Measurements from ENCODE around the gene ABCC10.

The ABCC10 gene

DNA sequence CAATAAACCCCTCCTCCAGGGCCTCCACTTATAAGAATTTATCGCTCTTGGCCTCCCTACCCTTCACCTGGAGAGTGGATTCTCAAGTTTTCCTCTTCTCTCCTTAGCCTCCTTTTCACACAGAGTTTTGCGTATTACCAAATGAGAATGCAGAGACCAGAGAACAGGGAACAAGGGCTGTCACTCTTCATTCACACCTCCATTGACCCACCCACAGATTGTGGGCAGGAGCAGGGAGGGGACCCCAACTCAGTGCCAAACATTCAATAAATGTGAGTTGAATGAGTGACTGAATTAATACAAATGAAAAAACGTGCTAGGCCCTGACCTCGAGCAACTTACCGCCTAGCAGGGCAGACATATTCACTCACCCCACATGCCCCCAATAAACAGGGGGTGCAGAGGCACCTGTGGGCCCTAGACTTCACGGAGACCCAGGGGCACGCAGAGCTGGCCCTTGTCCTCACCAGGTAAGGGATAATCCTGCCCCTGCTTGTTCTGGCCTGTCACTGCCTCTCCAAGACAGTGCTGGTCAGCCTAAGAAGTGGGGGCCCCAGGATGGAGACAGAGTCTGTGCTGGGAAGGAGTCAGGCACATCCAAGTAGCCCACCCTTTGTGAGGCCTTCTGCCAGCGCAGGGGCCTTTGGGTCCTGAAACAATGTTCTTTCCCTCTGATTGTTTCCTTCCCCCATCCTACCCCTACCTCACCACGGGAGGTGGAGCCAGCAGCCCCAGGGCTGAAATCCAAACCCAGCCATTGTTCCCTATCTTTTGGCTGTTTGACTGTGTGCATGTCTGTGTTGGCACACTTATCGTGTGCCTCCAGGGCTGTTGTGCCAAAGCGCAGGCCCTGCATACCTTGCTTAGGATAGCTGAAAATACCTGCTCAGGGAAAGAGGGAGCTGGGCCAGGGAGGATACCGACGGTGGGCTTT is 41.7 kb downstream of the ABCC10 start:
- no peak for DNase-seq (ENCODE audit: low read depth)

- DNase-seq (ENCODE audit: low read depth): no peak
Measured at GRCh38 chr6:43469947-43470346, 42.6 kb downstream of the ABCC10 start.

DNA sequence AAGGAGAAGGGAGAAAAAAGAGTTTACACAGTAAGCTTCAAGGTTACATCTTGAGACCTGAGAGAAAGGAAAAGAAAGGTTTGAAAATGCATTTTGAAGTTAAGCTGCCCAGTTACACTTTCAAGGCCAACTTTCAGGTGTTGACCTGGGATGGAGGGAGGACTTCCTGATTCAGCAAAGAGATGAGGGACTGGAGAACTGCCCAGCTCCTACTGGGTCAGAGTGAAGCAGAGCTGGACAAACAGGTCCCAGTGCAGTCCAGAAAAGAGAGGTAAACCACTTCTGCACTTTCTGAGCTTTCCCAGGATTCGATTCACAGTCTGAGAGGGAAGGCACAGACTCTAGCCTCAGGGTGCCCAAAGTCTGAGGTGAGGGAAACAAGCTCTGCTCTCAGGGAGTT is 44.1 kb downstream of the ABCC10 start:
- no peak for DNase-seq (ENCODE audit: low read depth)

DNA sequence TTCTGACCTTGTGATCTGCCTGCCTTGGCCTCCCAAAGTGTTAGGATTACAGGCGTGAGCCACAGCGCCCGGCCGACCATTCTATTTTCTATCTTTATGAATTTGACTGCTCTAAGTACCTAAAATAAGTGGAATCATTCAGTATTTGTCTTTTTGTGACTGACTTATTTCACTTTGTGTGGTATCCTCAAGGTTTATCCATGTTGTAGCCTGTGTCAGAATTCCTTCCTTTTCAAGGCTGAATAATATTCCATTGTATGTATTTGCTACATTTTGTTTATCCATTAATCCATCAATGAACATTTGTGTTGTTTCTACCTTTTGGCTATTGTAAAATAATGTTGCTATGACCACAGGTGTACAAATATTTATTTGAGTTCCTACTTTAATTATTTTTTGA is 45.2 kb downstream of the ABCC10 start:
- no peak for DNase-seq (ENCODE audit: low read depth)

DNA sequence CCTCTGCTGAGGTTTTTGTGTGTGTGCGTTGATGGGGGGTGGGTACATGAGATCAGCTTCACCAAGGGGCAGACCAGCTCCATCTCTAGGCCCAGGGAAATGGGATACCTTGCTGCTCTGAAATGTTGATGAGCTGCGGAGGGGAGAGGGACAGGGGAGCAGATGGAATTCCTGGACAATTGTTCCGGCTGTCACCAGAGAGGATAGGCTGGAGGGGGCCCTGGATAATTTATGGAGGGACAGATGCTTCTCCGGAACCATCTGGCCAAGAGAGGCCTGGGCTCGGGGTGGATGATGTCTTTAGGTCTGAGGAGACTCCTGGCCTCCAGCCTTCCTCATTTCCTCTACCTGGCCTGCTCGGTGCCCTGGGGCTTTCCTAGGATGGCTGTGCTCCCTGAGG is 48.2 kb downstream of the ABCC10 start:
- no peak for DNase-seq (ENCODE audit: low read depth)

DNA sequence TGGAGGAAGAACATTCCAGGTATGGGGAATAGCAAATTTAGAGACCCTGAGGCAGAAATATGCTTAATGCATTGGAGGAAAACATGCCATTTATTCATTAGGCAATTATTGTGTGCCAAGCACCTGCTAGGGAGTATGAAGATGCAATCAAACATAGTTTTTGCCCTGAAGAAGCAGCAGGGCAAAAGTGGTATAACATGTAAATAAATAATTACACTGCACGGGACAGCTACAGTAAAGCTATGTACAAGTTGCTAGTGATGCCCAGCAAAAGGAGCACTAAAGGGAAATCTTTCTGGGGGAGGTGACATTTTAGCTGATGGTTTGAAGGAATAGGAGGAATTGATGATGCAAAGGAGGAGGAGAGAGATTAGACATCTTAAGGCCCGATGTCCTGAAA is 49.4 kb downstream of the ABCC10 start:
- no peak for DNase-seq (ENCODE audit: low read depth)

- peak; percentile 97 for DNase-seq (ENCODE audit: low read depth)
Measured at GRCh38 chr6:43477235-43478007, 50.1 kb downstream of the ABCC10 start, which contains the start of gene TJAP1. Gene TJAP1, plus strand, starts transcription at chr6:43477570. Its CDS starts 21,432 bp downstream, at chr6:43499002.

GRCh38 chr6:43478008-43478372 is 50.6 kb downstream of the ABCC10 start:
- no peak for DNase-seq (ENCODE audit: low read depth)

- no peak for DNase-seq (ENCODE audit: low read depth)
Measured at GRCh38 chr6:43481075-43481474, 53.7 kb downstream of the ABCC10 start.

GRCh38 chr6:43481591-43482236 is 54.4 kb downstream of the ABCC10 start:
- DNase-seq (ENCODE audit: low read depth): no peak

- no peak for DNase-seq (ENCODE audit: low read depth)
Measured at GRCh38 chr6:43488667-43489276, 61.4 kb downstream of the ABCC10 start.

DNA sequence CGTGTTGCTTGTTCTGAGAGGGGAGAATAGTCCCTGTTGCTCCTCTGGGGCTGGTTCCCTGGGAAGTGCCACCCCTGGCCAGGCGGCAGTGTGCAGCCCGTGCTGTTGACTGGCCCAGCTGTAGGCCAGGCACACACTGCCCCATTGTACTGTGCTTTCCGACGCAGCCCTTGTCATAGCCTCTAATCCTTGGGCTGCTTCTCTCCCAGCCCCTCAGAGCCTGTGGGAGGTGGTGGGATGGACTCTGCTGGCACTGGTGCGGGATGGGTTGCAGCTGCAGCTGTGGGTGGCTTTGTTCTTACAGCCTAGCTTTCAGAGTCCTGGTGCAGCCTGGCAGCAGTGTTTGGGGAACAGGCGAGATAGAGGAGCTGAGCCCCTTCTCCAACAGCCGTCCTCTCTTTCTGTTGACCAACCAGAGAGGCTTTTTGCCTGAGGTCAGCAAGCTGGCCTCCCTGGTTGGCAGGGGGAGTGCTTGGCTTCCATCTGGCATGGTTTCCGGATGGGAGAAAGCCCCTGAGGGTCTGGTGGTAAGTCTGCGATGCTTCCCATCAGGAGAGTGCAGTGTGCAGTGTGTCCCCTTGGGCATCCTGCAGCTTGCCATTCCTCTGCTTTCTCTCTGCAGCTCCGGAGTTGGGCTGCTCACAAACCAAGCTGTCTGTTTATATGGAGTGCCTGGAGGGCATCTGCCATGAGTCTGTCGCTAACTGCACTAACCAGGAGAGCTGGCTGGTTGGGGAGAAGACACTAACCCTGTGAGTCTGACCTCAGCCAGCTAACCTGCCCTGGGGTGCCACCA is 62.1 kb downstream of the ABCC10 start:
- no peak for DNase-seq (ENCODE audit: low read depth)

GRCh38 chr6:43490523-43490939 is 63.2 kb downstream of the ABCC10 start:
- DNase-seq (ENCODE audit: low read depth): no peak

DNA sequence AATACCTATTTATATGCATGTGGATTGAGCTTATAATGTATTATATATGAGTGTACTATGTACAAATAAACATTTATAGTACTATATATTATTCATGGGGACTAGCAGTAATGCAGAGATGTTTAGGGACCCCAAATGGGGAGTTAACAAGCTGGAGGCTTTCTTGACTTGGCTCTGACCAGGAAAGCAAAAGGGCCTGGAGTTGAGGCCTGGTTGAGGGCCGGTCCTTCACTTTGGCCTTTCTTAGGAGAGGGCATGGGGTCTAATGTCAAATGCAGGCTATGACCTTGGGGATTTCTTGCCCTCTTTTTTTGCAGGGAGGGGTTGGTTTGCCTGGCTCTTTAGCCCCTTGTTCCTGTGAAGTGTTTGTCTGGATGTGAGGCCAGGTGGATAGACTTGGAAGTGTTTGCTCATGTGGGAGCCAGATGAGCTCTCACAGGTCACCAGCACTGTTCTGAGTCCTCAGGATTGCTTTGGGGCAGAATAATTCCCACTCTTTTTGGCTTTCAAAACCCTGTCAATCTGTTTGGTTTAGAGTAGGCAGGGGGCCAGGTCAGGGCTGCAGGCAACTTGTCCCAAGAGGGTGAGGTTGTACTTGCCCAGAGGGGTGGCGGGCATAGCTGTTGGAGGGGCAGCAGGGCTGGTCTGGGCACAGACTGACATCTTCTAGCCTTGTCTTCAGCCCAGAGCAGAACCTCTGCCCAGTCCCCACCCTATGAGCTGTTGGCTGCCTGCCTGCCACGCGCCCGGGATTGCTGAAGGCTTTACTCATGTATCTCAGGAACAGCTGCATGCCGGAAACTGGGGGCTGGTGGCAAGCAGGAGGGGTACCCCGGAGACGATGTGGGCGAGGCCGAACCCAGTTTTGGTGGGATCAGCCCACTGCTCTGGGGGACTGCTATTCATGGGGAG is 64.7 kb downstream of the ABCC10 start:
- no peak for DNase-seq (ENCODE audit: low read depth)

GRCh38 chr6:43492673-43493072 is 65.3 kb downstream of the ABCC10 start:
- DNase-seq (ENCODE audit: low read depth): no peak

- DNase-seq (ENCODE audit: low read depth): no peak
Measured at GRCh38 chr6:43493230-43493629, 65.9 kb downstream of the ABCC10 start.

- no peak for DNase-seq (ENCODE audit: low read depth)
Measured at GRCh38 chr6:43493833-43494232, 66.5 kb downstream of the ABCC10 start.

GRCh38 chr6:43494321-43494720 is 67.0 kb downstream of the ABCC10 start:
- no peak for DNase-seq (ENCODE audit: low read depth)

- DNase-seq (ENCODE audit: low read depth): no peak
Measured at GRCh38 chr6:43494766-43495165, 67.4 kb downstream of the ABCC10 start.

DNA sequence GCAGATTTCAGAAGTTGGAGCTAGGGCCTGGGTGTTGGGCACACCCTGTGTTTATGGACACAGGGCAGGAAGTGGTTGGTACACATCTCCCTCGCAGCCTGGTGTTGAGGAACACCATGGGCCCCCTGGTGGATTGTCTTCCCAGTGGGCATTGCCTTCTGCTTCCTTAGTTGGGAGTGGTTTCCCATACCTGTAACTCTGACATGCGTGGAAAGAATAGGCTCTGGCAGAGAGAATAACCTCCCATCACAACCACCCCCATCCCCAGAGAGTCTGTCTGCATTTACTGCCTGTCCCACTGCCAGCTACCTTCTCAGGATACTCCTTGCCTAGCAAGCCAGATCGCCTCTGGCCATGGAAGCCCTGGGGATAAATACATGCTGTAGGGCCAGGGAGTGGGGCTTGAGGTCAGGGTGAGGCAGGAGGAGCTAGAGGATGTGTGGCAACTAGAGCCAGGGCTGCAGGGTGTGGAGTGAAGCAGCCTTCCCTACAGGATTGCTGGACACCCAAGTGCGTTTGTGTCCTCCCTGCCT is 68.1 kb downstream of the ABCC10 start:
- DNase-seq (ENCODE audit: low read depth): no peak
